Measurements from ENCODE around the gene TMEM252.

DNA sequence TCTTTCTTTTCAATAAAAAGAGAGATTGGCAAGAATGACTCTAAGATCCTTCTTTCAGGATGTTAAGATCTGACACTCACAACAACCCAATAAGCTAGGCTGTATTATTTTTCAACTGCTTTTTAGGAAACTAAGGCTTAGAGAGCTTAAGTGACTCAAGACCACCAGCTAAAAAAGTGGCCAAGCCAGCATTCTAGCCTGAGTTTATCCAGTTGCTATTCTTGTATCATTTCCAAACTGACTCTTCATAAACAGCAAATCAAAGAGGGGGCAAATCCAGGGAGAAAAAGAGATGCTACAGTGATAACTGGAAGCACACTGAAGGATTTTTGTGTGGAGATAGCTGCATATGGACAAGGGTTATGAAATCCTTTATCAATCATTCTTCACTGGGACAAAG lies 47.1 kb downstream of the TMEM252 start:
- TF ChIP-seq SUZ12 (IDR thresholded peaks at IDR 0.05) = no peak
- TF ChIP-seq ARNT (IDR thresholded peaks at IDR 0.05) = no peak
- no peak for TF ChIP-seq LEF1 (IDR thresholded peaks at IDR 0.05; ENCODE audit: borderline replicate concordance)
- TF ChIP-seq L3MBTL2 (conservative IDR thresholded peaks at IDR 0.05) = no peak
- TF ChIP-seq ELF4 (IDR thresholded peaks at IDR 0.05) = no peak
- no peak for TF ChIP-seq PKNOX1 (IDR thresholded peaks at IDR 0.05)
- TF ChIP-seq FOXM1 (IDR thresholded peaks at IDR 0.05; ENCODE audit: borderline replicate concordance) = no peak
- TF ChIP-seq TARDBP (IDR thresholded peaks at IDR 0.05) = no peak
- no peak for TF ChIP-seq SP1 (IDR thresholded peaks at IDR 0.05)
- TF ChIP-seq NFRKB (IDR thresholded peaks at IDR 0.05) = no peak

All from HEK293T (cell line).